PC-9 (cell line): ENCODE results near the gene E2F1. TPM values are rescaled to one million over a fixed set of nuclear protein-coding genes. Genes with fewer than 3 reads are reported as not detected.

Experiments
- BruUV-seq: library from RNA; stranded (reverse); fragments of 400-500 nt; replicated peaks from 2 replicates; lab custom pipeline; 2021; lab: Mats Ljungman, UMichigan
- CTCF ChIA-PET: fragments of 300-600 bp; sonication (Branson Sonifier 250); formaldehyde crosslinking; loops from one replicate; lab custom pipeline; 2022; ENCODE audit warnings: antibody characterized with exemption; lab: Charles Lee
- POLR2A ChIA-PET: fragments of 300-600 bp; sonication (Branson Sonifier 250); formaldehyde crosslinking; loops from one replicate; lab custom pipeline; 2022; ENCODE audit warnings: antibody characterized with exemption; ENCODE audit not compliant: unreplicated experiment; lab: Charles Lee
- DNase-seq, 2 experiments: peaks; one replicate each; pipeline versions ENCODE4 v3.0.0 to v3.0.0-alpha.2; 2015 to 2022; ENCODE audit warnings: mixed read lengths in 1 of 2
- H2AFZ ChIP-seq: fragments of 200-600 bp; sonication (generic); 2 replicates; pipeline ENCODE4 v1.8.1; 2017; ENCODE audit warnings: antibody characterized with exemption
- H3F3A ChIP-seq: fragments of 200-600 bp; sonication (generic); 2 replicates; pipeline ENCODE4 v1.8.1; 2017; ENCODE audit warnings: antibody characterized with exemption, mild to moderate bottlenecking, low read depth; ENCODE audit not compliant: insufficient read depth
- H3K27ac ChIP-seq: fragments of 200-600 bp; sonication (generic); 2 replicates; pipeline ENCODE4 v1.6.1; 2016; ENCODE audit warnings: mixed run types
- H3K27me3 ChIP-seq: fragments of 200-600 bp; sonication (generic); 2 replicates; pipeline ENCODE4 v1.6.1; 2016; ENCODE audit warnings: low read depth, mixed run types; ENCODE audit not compliant: insufficient read depth
- H3K36me3 ChIP-seq: fragments of 200-600 bp; sonication (generic); 2 replicates; pipeline ENCODE4 v1.6.1; 2016; ENCODE audit warnings: low read depth, mixed run types
- H3K4me1 ChIP-seq: fragments of 200-600 bp; sonication (generic); replicated peaks from 2 replicates; pipeline ENCODE4 v1.6.1; 2016; ENCODE audit warnings: mixed run types; ENCODE audit not compliant: insufficient read depth
- H3K4me2 ChIP-seq: fragments of 200-600 bp; sonication (generic); 2 replicates; pipeline ENCODE4 v1.6.1; 2017; ENCODE audit warnings: mixed run types
- H3K4me3 ChIP-seq: fragments of 200-600 bp; sonication (generic); 2 replicates; pipeline ENCODE4 v1.6.1; 2016; ENCODE audit warnings: mixed run types
- H3K79me2 ChIP-seq: fragments of 200-600 bp; sonication (generic); 2 replicates; pipeline ENCODE4 v1.6.1; 2017; ENCODE audit warnings: low read depth, mixed run types
- H3K9me2 ChIP-seq: fragments of 200-600 bp; sonication (generic); 2 replicates; pipeline ENCODE4 v1.8.1; 2017; ENCODE audit warnings: mild to moderate bottlenecking; ENCODE audit not compliant: insufficient read depth
- H3K9me3 ChIP-seq: fragments of 200-600 bp; sonication (generic); 2 replicates; pipeline ENCODE4 v1.8.1; 2016; ENCODE audit warnings: low read depth; ENCODE audit not compliant: insufficient read depth
- H4K20me1 ChIP-seq: fragments of 200-600 bp; sonication (generic); 2 replicates; pipeline ENCODE4 v1.8.1; 2017; ENCODE audit not compliant: insufficient read depth
- EZH2 ChIP-seq: fragments of 200-600 bp; sonication (generic); IDR thresholded peaks from 2 replicates; pipeline ENCODE4 v1.8.0; 2017; ENCODE audit warnings: antibody characterized with exemption, low read depth
- intact Hi-C: fragments of 100-400 bp; cut with micrococcal nuclease; formaldehyde crosslinking; loops from one replicate; pipeline ENCODE4 v1.10.0; 2022; ENCODE audit not compliant: unreplicated experiment
- total RNA-seq: library from RNA; stranded (reverse); gene quantifications from 2 replicates; pipeline ENCODE4 v1.2.3, GENCODE V29; 2021
- TF ChIP-seq, protein P1 (sequence below): fragments of 200-600 bp; sonication (generic); conservative IDR thresholded peaks from 2 replicates; pipeline ENCODE4 v1.6.1; 2017; ENCODE audit warnings: mixed run types, antibody characterized with exemption, mild to moderate bottlenecking, moderate library complexity

E2F1 gene
- total RNA-seq, 1 experiment from 2014 or later: 31.5 TPM

DNA sequence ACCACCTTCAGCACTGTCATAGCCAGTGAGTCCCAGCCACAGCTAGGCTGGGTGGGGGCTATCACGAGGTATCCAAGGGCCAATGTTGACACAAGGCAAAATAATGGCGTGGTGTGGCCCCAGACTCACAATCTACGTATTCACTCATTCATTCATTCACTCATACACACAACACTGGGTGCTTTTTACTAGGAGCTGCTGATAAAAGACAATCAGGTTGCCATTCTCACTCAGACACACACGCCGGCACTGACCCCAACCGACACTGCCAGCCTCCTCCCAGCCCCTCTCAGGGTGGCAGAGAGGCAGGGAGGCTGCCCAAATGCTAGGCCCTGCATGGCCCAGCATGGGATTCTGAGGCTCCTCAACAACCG is 25.5 kb downstream of the E2F1 start:
- DNase-seq: no peak
- H3K4me2 ChIP-seq: no peak overlapping the region
- no peaks in the 10 kb centered on the region for H3K9me2 ChIP-seq
- no peaks in the 10 kb centered on the region for H3K9me3 ChIP-seq
- H3K36me3 ChIP-seq: no peaks in the 10 kb centered on the region
- H2AFZ ChIP-seq: no peak overlapping the region
- BruUV-seq: no TSS peak
- H4K20me1 ChIP-seq: no peaks in the 10 kb centered on the region
- no peak for TF ChIP-seq EZH2
- TF ChIP-seq, protein P1, sequence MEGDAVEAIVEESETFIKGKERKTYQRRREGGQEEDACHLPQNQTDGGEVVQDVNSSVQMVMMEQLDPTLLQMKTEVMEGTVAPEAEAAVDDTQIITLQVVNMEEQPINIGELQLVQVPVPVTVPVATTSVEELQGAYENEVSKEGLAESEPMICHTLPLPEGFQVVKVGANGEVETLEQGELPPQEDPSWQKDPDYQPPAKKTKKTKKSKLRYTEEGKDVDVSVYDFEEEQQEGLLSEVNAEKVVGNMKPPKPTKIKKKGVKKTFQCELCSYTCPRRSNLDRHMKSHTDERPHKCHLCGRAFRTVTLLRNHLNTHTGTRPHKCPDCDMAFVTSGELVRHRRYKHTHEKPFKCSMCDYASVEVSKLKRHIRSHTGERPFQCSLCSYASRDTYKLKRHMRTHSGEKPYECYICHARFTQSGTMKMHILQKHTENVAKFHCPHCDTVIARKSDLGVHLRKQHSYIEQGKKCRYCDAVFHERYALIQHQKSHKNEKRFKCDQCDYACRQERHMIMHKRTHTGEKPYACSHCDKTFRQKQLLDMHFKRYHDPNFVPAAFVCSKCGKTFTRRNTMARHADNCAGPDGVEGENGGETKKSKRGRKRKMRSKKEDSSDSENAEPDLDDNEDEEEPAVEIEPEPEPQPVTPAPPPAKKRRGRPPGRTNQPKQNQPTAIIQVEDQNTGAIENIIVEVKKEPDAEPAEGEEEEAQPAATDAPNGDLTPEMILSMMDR: no peak
- H3K27me3 ChIP-seq: no peaks in the 10 kb centered on the region
- ChIA-PET CTCF (no interaction called here), POLR2A (interaction anchor here (0.7 kb wide), 1 partner anchor 20 kb away, joined by 4 read pairs; no protein-coding TSS in a partner anchor)
- no peak overlapping the region for H3K4me3 ChIP-seq
- H3F3A ChIP-seq: peaks cover 19% of the 10 kb centered on the region; the same call in 1 of the 2 replicates
- peaks cover 18% of the 10 kb centered on the region; the same call in 1 of the 2 replicates for H3K4me1 ChIP-seq
- no peak overlapping the region for H3K27ac ChIP-seq
- no peaks in the 10 kb centered on the region; the same call in none of the 2 replicates for H3K79me2 ChIP-seq
- intact Hi-C loops: loop anchor here (10.0 kb wide), 1 partner anchor 334 kb away; the partner anchor contains the start of gene RALY

DNA sequence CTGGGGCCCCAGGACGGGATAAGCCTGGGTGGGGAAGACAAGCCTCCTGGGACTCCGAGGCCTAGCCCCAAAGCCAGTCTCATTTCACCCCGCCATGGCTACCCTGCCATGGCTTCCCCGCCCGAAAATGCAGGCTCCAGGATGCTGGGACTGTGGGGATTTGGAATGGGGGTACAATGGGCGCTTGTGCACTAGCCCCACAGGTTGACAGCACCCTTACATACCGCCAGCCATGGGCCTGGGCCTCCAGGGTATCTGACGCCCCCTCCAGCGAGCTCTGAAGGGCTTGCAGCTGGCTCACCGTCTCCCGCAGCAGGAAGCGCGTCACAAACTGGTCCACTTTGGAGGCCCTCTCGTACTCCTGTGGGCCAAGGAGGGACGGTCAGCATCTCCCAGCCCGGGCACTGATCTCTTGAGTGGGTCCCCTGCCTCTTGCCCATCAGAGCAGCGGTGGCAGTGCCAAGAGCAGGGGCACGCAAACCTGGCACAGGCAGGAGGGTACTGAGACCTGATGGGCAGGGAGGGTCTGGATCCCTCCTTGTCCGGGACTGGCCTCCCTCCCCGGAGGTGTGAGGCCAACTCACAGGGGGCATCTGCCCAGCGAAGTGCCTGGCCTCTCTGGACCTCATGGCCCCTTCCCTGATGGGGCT is 26.0 kb downstream of the E2F1 start:
- POLR2A ChIA-PET: no interaction called here
- CTCF ChIA-PET: no interaction called here

DNA sequence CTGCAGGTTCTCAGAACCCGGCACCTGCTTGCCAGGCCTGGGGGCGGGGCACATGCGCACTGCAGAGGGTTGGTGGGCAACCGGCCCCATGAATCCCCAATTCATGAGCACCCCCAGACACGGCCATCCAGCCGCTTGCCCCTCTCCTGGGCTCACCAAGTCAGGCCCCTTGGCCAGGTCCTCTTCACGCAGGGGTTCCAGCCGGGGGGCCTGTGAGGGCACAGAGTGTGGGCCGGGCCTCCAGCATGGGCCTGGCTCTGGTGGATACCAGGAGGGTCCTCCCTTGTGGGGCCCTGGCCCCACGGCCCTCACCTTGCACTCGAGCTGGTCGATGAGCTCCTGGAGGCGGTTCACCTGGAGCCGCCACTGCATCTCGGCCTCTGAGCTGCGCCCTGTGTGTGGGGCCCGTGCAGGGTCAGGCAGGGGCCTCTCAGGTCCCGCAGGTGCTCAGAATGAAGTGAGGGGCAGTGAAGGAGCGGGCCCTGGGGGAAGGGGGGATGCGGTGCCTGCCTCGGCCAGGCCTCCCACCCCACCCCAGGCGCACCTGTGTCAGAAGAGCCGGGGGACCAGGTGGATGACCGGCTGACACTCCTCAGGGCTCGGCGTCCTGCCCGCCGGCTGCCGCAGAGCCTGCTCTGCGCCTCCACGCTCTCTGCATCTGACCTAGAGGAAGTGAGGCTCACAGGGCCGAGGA is 26.7 kb downstream of the E2F1 start:
- BruUV-seq: no TSS peak
- Histone ChIP-seq H3K27me3 (no peaks in the 10 kb centered on the region), H3F3A (peaks cover 12% of the 10 kb centered on the region; the same call in 1 of the 2 replicates), H4K20me1 (no peaks in the 10 kb centered on the region), H3K27ac (no peak overlapping the region), H3K4me1 (peaks cover 24% of the 10 kb centered on the region), H3K9me3 (no peaks in the 10 kb centered on the region), H3K9me2 (no peaks in the 10 kb centered on the region), H2AFZ (no peak overlapping the region), H3K36me3 (no peaks in the 10 kb centered on the region), H3K4me2 (no peak overlapping the region), H3K79me2 (no peaks in the 10 kb centered on the region; the same call in 1 of the 2 replicates), H3K4me3 (no peak overlapping the region)
- no peak for DNase-seq
- TF ChIP-seq EZH2: no peak
- TF ChIP-seq, protein P1: no peak
- CTCF ChIA-PET: interaction anchor here (0.6 kb wide), 1 partner anchor 258 kb away, joined by 4 read pairs; the partner anchor contains the start of gene CDK5RAP1
- POLR2A ChIA-PET: no interaction called here
- intact Hi-C loops: loop anchor here (10.0 kb wide), 1 partner anchor 335 kb away; the partner anchor contains the start of gene RALY

More for the DNA sequence above, 26.0 kb downstream of the E2F1 start:
- no TSS peak for BruUV-seq
- no peak for DNase-seq
- H4K20me1 ChIP-seq: no peaks in the 10 kb centered on the region
- H3K4me2 ChIP-seq: no peak overlapping the region
- intact Hi-C loops: loop anchor here (10.0 kb wide), 1 partner anchor 335 kb away; the partner anchor contains the start of gene RALY
- peaks cover 14% of the 10 kb centered on the region; the same call in 1 of the 2 replicates for H3F3A ChIP-seq
- no peaks in the 10 kb centered on the region for H3K36me3 ChIP-seq
- H3K27me3 ChIP-seq: no peaks in the 10 kb centered on the region
- TF ChIP-seq, protein P1: no peak
- TF ChIP-seq EZH2: no peak
- no peaks in the 10 kb centered on the region for H3K9me2 ChIP-seq
- H3K79me2 ChIP-seq: no peaks in the 10 kb centered on the region; the same call in 1 of the 2 replicates
- no peak overlapping the region for H3K4me3 ChIP-seq
- H3K4me1 ChIP-seq: peaks cover 20% of the 10 kb centered on the region
- H3K27ac ChIP-seq: no peak overlapping the region
- no peaks in the 10 kb centered on the region for H3K9me3 ChIP-seq
- H2AFZ ChIP-seq: no peak overlapping the region
